ENCODE data around the gene MDC1.
"Not testable (repeated sequence)": the region's sequence is repeated elsewhere in the genome, so short reads cannot be mapped to it uniquely, and the experiment has no call there.

MDC1 gene

DNA sequence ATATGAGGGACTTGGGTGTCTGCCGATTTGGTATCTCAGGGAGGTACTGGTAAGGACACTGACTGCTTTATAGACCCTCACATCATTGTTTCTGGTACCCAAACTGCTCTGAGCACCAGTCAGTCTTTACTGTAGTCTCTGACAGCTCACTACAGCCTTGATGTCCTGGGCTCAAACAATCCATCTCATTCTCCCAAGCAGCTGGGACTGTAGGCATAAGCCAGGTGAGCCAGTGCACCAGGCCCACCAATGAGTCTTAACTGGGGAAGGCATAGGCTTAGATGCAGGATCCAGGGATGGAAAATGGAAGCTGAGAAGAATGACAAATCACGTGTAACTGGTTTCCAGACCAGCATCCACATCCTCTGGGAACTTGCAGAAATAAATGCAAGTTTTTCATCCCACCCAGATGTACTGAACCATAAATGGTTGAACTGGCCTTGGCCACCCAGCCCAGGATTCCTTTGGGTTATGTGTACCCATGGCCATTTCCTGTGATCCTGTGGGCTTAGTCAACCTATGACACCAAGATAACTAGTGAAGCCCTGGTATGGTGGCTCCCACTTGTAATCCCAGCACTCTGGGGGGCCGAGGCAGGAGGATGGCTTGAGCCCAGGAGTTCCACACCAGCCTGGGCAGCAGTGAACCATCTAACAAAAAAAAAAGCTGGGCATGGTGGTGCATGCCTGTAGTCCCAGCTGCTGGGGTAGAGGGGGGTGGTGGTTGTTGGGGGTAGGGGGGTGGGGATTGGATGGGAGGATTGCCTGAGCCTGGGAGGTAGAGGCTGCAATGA is 8.8 kb upstream of the MDC1 start:
- TF ChIP-seq, protein P1, sequence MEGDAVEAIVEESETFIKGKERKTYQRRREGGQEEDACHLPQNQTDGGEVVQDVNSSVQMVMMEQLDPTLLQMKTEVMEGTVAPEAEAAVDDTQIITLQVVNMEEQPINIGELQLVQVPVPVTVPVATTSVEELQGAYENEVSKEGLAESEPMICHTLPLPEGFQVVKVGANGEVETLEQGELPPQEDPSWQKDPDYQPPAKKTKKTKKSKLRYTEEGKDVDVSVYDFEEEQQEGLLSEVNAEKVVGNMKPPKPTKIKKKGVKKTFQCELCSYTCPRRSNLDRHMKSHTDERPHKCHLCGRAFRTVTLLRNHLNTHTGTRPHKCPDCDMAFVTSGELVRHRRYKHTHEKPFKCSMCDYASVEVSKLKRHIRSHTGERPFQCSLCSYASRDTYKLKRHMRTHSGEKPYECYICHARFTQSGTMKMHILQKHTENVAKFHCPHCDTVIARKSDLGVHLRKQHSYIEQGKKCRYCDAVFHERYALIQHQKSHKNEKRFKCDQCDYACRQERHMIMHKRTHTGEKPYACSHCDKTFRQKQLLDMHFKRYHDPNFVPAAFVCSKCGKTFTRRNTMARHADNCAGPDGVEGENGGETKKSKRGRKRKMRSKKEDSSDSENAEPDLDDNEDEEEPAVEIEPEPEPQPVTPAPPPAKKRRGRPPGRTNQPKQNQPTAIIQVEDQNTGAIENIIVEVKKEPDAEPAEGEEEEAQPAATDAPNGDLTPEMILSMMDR (IDR thresholded peaks at IDR 0.05; ENCODE audit: borderline replicate concordance, control extremely low read depth, extremely low read depth, insufficient read depth, missing control alignments) = no peak
- no peak for DNase-seq (ENCODE audit: low spot score)
- in situ Hi-C loops (cut with MboI; ENCODE audit: low sequenced_read_pairs, unreplicated experiment) = loop anchor here (5.0 kb wide), 1 partner anchor 54 kb away; the partner anchor contains the start of gene DHX16

GRCh38 chr6:30724906-30725667 is 8.0 kb upstream of the MDC1 start:
- no peak for DNase-seq (ENCODE audit: low spot score)
- TF ChIP-seq, protein P1 (IDR thresholded peaks at IDR 0.05; ENCODE audit: borderline replicate concordance, control extremely low read depth, extremely low read depth, insufficient read depth, missing control alignments) = no peak
- in situ Hi-C loops (cut with MboI; ENCODE audit: low sequenced_read_pairs, unreplicated experiment) = loop anchor here (5.0 kb wide), 1 partner anchor 53 kb away; the partner anchor contains the start of gene DHX16

DNA sequence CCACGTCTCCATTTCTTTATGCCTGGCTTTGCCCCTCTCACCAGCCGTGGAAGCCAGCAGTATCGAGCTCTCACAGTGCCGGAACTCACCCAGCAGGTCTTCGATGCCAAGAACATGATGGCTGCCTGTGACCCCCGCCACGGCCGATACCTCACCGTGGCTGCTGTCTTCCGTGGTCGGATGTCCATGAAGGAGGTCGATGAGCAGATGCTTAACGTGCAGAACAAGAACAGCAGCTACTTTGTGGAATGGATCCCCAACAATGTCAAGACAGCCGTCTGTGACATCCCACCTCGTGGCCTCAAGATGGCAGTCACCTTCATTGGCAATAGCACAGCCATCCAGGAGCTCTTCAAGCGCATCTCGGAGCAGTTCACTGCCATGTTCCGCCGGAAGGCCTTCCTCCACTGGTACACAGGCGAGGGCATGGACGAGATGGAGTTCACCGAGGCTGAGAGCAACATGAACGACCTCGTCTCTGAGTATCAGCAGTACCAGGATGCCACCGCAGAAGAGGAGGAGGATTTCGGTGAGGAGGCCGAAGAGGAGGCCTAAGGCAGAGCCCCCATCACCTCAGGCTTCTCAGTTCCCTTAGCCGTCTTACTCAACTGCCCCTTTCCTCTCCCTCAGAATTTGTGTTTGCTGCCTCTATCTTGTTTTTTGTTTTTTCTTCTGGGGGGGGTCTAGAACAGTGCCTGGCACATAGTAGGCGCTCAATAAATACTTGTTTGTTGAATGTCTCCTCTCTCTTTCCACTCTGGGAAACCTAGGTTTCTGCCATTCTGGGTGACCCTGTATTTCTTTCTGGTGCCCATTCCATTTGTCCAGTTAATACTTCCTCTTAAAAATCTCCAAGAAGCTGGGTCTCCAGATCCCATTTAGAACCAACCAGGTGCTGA is 7.0 kb upstream of the MDC1 start:
- in situ Hi-C loops (cut with MboI; ENCODE audit: low sequenced_read_pairs, unreplicated experiment); DNase-seq (ENCODE audit: low spot score): not testable (repeated sequence)

- DNase-seq (ENCODE audit: low spot score); in situ Hi-C loops (cut with MboI; ENCODE audit: low sequenced_read_pairs, unreplicated experiment): not testable (repeated sequence)
Measured at GRCh38 chr6:30723159-30723842, 6.2 kb upstream of the MDC1 start.

DNA sequence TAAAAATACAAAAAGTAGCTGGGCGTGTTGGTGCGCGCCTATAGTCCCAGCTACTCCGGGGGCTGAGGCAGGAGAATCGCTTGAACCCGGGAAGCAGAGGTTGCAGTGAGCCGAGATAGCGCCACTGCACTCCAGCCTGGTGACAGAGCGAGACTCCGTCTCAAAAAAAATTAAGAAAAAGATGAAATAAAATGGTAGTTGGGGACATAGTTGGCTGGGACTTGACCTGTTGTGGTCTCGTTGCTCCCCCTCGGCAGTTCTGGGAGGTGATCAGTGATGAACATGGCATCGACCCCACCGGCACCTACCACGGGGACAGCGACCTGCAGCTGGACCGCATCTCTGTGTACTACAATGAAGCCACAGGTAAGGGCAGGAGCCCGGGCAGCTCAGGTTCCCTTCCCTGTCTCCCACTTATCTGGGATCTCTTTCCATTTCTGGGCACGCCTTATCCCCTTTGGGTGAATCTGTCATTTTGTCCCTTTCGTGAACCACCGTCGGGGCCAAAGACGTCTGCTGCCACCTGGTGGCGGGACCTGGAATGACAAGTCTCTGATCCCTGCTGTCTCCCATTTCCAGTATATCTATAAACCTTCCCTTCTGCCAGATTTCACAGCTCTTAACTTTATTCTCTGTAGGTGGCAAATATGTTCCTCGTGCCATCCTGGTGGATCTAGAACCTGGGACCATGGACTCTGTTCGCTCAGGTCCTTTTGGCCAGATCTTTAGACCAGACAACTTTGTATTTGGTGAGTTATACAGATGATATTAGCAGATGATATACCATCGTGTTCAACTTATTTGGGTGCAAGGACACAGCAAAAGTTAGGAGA is 5.4 kb upstream of the MDC1 start:
- TF ChIP-seq, protein P1 (IDR thresholded peaks at IDR 0.05; ENCODE audit: borderline replicate concordance, control extremely low read depth, extremely low read depth, insufficient read depth, missing control alignments) = peak; percentile 89
- in situ Hi-C loops (cut with MboI; ENCODE audit: low sequenced_read_pairs, unreplicated experiment) = no loop called here
- peak; percentile 70 for DNase-seq (ENCODE audit: low spot score)

DNA sequence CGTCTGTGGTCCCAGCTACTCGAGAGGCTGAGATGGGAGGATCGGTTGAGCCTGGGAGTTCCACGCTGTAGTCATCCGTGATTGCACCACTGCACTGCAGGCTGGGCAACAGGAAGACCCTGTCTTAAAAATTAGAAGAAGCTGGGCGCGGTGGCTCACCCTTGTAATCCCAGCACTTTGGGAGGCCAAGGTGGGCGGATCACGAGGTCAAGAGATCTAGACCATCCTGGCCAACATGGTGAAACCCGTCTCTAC is 4.9 kb upstream of the MDC1 start:
- in situ Hi-C loops (cut with MboI; ENCODE audit: low sequenced_read_pairs, unreplicated experiment); DNase-seq (ENCODE audit: low spot score): not testable (repeated sequence)

- TF ChIP-seq, protein P1 (IDR thresholded peaks at IDR 0.05; ENCODE audit: borderline replicate concordance, control extremely low read depth, extremely low read depth, insufficient read depth, missing control alignments) = peak; percentile 25
- peak; percentile 92 for DNase-seq (ENCODE audit: low spot score)
- in situ Hi-C loops (cut with MboI; ENCODE audit: low sequenced_read_pairs, unreplicated experiment) = no loop called here
Measured at GRCh38 chr6:30721198-30722024, 4.3 kb upstream of the MDC1 start.

Measured in GM13976 (cell line).